ENCODE data around the gene SLC12A2.

DNA sequence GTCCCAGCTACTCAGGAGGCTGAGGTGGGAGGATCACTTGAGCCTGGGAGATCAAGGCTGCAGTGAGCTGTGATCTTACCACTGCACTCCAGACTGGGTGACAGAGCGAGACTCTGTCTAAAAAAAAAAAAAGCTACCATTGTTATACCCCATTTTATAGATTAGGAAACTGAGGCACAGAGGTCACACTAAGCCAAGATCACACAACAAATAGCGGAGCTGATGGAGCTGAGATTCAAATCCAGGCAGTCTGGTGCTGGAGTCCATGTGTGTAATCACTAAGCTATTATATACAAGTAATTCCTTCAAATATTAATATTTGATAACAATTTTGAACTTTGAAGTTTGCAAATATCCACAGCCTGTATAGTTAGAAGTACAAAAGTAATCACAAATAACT lies 6.0 kb upstream of the SLC12A2 start:
- TF ChIP-seq YY1 (IDR thresholded peaks at IDR 0.05; ENCODE audit: low read depth) (no peak), TCF12 (IDR thresholded peaks at IDR 0.05; ENCODE audit: low read depth) (no peak), TAF1 (IDR thresholded peaks at IDR 0.05; ENCODE audit: low read depth) (no peak), EP300 (IDR thresholded peaks at IDR 0.05; ENCODE audit: borderline replicate concordance) (no peak), FOXM1 (IDR thresholded peaks at IDR 0.05; ENCODE audit: borderline replicate concordance, low read depth) (no peak), ZBTB7A (IDR thresholded peaks at IDR 0.05; ENCODE audit: low read depth) (no peak), CEBPB (IDR thresholded peaks at IDR 0.05) (no peak), RAD21 (IDR thresholded peaks at IDR 0.05; ENCODE audit: low read depth) (no peak), EGR1 (IDR thresholded peaks at IDR 0.05) (no peak), TEAD4 (IDR thresholded peaks at IDR 0.05) (no peak), CREB1 (IDR thresholded peaks at IDR 0.05; ENCODE audit: low read depth) (no peak)
- TF ChIP-seq, protein P1, sequence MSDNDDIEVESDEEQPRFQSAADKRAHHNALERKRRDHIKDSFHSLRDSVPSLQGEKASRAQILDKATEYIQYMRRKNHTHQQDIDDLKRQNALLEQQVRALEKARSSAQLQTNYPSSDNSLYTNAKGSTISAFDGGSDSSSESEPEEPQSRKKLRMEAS (IDR thresholded peaks at IDR 0.05), result no peak
- TF ChIP-seq, protein P2, sequence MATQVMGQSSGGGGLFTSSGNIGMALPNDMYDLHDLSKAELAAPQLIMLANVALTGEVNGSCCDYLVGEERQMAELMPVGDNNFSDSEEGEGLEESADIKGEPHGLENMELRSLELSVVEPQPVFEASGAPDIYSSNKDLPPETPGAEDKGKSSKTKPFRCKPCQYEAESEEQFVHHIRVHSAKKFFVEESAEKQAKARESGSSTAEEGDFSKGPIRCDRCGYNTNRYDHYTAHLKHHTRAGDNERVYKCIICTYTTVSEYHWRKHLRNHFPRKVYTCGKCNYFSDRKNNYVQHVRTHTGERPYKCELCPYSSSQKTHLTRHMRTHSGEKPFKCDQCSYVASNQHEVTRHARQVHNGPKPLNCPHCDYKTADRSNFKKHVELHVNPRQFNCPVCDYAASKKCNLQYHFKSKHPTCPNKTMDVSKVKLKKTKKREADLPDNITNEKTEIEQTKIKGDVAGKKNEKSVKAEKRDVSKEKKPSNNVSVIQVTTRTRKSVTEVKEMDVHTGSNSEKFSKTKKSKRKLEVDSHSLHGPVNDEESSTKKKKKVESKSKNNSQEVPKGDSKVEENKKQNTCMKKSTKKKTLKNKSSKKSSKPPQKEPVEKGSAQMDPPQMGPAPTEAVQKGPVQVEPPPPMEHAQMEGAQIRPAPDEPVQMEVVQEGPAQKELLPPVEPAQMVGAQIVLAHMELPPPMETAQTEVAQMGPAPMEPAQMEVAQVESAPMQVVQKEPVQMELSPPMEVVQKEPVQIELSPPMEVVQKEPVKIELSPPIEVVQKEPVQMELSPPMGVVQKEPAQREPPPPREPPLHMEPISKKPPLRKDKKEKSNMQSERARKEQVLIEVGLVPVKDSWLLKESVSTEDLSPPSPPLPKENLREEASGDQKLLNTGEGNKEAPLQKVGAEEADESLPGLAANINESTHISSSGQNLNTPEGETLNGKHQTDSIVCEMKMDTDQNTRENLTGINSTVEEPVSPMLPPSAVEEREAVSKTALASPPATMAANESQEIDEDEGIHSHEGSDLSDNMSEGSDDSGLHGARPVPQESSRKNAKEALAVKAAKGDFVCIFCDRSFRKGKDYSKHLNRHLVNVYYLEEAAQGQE (IDR thresholded peaks at IDR 0.05; ENCODE audit: low read depth), result no peak
- TF ChIP-seq, protein P3, sequence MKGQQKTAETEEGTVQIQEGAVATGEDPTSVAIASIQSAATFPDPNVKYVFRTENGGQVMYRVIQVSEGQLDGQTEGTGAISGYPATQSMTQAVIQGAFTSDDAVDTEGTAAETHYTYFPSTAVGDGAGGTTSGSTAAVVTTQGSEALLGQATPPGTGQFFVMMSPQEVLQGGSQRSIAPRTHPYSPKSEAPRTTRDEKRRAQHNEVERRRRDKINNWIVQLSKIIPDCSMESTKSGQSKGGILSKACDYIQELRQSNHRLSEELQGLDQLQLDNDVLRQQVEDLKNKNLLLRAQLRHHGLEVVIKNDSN (IDR thresholded peaks at IDR 0.05), result no peak

Measured in Ishikawa (cell line).